ENCODE data around the gene TOPORS. TPM values are rescaled to one million over a fixed set of nuclear protein-coding genes. Genes with fewer than 3 reads are reported as not detected.

Gene TOPORS
- total RNA-seq, 1 experiment from 2014 or later: 26.1 TPM

DNA sequence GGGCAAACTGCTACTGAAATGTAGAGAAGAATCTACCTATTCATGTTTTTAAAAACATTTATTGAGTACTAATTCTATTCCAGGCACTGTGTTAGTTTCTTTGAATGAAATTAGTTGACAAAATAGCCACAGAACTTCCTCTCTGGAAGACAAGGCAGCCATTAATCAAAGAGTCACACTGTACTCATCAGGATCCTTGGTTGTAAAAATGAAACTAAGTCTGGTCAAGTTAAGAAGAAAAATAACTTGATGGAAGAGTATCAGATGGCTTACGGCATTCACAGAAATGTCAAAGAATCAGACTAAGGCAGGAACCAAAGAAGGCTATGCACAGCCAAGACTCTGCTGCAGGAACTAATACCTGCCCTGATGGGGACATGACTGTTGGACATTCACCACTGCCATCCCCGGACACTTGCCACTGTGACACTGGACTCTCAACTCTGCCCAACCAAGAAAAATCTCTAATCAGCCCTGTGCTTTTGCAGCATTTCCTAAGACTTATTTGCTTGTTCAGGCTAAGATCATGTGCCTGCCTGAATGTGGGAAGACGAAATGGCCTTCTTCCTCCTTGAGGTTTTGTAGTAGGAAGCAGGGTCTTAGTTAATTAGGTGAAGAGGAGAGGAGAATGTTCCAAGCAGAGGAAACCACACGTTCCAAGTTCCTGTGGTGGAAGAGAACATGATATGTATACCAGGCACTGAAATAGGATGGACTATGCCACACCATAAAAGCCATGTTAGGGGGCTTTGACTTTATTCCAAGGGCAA lies 43.9 kb upstream of the TOPORS start:
- Mint-ChIP-seq H3K4me3 (no peak overlapping the region), H3K4me1 (no peaks in the 10 kb centered on the region), H3K9me3 (peaks cover 9% of the 10 kb centered on the region), H3K36me3 (no peaks in the 10 kb centered on the region), H3K27ac (no peak overlapping the region), H3K27me3 (ENCODE audit: low read depth) (peaks cover 3% of the 10 kb centered on the region; the same call in 1 of the 2 replicates)
- ChIA-PET POLR2A (no interaction called here), CTCF (no interaction called here)
- ATAC-seq: no peak
- DNase-seq (ENCODE audit: low spot score): no peak
- no peak for TF ChIP-seq ZBTB21 (CRISPR knock-in tag; IDR thresholded peaks at IDR 0.05; ENCODE audit: borderline replicate concordance)
- TF ChIP-seq NR3C1 (CRISPR knock-in tag; conservative IDR thresholded peaks at IDR 0.05; ENCODE audit: low read depth): no peak
- no peak for TF ChIP-seq NFYB (CRISPR knock-in tag; conservative IDR thresholded peaks at IDR 0.05; ENCODE audit: low read depth)
- TF ChIP-seq, protein P1, sequence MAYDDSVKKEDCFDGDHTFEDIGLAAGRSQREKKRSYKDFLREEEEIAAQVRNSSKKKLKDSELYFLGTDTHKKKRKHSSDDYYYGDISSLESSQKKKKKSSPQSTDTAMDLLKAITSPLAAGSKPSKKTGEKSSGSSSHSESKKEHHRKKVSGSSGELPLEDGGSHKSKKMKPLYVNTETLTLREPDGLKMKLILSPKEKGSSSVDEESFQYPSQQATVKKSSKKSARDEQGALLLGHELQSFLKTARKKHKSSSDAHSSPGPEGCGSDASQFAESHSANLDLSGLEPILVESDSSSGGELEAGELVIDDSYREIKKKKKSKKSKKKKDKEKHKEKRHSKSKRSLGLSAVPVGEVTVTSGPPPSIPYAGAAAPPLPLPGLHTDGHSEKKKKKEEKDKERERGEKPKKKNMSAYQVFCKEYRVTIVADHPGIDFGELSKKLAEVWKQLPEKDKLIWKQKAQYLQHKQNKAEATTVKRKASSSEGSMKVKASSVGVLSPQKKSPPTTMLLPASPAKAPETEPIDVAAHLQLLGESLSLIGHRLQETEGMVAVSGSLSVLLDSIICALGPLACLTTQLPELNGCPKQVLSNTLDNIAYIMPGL (CRISPR knock-in tag; IDR thresholded peaks at IDR 0.05): no peak
- TF ChIP-seq, protein P2, sequence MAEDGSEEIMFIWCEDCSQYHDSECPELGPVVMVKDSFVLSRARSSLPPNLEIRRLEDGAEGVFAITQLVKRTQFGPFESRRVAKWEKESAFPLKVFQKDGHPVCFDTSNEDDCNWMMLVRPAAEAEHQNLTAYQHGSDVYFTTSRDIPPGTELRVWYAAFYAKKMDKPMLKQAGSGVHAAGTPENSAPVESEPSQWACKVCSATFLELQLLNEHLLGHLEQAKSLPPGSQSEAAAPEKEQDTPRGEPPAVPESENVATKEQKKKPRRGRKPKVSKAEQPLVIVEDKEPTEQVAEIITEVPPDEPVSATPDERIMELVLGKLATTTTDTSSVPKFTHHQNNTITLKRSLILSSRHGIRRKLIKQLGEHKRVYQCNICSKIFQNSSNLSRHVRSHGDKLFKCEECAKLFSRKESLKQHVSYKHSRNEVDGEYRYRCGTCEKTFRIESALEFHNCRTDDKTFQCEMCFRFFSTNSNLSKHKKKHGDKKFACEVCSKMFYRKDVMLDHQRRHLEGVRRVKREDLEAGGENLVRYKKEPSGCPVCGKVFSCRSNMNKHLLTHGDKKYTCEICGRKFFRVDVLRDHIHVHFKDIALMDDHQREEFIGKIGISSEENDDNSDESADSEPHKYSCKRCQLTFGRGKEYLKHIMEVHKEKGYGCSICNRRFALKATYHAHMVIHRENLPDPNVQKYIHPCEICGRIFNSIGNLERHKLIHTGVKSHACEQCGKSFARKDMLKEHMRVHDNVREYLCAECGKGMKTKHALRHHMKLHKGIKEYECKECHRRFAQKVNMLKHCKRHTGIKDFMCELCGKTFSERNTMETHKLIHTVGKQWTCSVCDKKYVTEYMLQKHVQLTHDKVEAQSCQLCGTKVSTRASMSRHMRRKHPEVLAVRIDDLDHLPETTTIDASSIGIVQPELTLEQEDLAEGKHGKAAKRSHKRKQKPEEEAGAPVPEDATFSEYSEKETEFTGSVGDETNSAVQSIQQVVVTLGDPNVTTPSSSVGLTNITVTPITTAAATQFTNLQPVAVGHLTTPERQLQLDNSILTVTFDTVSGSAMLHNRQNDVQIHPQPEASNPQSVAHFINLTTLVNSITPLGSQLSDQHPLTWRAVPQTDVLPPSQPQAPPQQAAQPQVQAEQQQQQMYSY (CRISPR knock-in tag; IDR thresholded peaks at IDR 0.05): no peak
- no peak for TF ChIP-seq SOX15 (CRISPR knock-in tag; IDR thresholded peaks at IDR 0.05)
- TF ChIP-seq, protein P3, sequence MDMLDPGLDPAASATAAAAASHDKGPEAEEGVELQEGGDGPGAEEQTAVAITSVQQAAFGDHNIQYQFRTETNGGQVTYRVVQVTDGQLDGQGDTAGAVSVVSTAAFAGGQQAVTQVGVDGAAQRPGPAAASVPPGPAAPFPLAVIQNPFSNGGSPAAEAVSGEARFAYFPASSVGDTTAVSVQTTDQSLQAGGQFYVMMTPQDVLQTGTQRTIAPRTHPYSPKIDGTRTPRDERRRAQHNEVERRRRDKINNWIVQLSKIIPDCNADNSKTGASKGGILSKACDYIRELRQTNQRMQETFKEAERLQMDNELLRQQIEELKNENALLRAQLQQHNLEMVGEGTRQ (CRISPR knock-in tag; IDR thresholded peaks at IDR 0.05): no peak
- no peak for TF ChIP-seq ZNF121 (CRISPR knock-in tag; IDR thresholded peaks at IDR 0.05)

DNA sequence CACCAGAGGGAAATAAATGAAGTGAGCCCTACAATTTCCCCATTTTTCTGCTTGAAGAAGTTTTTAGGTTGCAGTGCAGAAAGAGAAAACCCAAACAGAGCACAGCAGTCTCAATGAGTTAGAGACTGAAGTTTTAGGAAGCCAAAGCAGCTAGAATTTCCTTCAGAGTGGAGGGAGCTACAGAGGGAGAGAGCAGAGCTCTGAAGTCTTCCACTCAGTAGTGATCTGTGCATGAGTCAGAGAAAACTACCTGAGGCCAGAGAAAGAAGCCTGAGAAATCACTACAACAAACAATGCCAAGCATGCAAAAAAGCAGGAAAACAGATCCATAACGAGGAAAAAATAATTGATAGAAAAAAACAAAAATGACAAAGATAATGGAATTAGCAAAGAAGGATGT lies 38.5 kb upstream of the TOPORS start:
- Mint-ChIP-seq H3K9me3 (peaks cover 4% of the 10 kb centered on the region), H3K4me3 (no peak overlapping the region), H3K27ac (no peak overlapping the region), H3K27me3 (ENCODE audit: low read depth) (peaks cover 4% of the 10 kb centered on the region; the same call in 1 of the 2 replicates), H3K4me1 (no peaks in the 10 kb centered on the region), H3K36me3 (no peaks in the 10 kb centered on the region)
- no peak for DNase-seq (ENCODE audit: low spot score)
- ChIA-PET CTCF (interaction anchor here (1.2 kb wide), 1 partner anchor 9 kb away, joined by 4 read pairs; no protein-coding TSS in a partner anchor), POLR2A (no interaction called here)
- ATAC-seq: no peak
- TF ChIP-seq, protein P4, sequence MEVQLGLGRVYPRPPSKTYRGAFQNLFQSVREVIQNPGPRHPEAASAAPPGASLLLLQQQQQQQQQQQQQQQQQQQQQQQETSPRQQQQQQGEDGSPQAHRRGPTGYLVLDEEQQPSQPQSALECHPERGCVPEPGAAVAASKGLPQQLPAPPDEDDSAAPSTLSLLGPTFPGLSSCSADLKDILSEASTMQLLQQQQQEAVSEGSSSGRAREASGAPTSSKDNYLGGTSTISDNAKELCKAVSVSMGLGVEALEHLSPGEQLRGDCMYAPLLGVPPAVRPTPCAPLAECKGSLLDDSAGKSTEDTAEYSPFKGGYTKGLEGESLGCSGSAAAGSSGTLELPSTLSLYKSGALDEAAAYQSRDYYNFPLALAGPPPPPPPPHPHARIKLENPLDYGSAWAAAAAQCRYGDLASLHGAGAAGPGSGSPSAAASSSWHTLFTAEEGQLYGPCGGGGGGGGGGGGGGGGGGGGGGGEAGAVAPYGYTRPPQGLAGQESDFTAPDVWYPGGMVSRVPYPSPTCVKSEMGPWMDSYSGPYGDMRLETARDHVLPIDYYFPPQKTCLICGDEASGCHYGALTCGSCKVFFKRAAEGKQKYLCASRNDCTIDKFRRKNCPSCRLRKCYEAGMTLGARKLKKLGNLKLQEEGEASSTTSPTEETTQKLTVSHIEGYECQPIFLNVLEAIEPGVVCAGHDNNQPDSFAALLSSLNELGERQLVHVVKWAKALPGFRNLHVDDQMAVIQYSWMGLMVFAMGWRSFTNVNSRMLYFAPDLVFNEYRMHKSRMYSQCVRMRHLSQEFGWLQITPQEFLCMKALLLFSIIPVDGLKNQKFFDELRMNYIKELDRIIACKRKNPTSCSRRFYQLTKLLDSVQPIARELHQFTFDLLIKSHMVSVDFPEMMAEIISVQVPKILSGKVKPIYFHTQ (CRISPR knock-in tag; IDR thresholded peaks at IDR 0.05): no peak
- TF ChIP-seq, protein P5, sequence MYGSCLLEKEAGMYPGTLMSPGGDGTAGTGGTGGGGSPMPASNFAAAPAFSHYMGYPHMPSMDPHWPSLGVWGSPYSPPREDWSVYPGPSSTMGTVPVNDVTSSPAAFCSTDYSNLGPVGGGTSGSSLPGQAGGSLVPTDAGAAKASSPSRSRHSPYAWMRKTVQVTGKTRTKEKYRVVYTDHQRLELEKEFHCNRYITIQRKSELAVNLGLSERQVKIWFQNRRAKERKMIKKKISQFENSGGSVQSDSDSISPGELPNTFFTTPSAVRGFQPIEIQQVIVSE (CRISPR knock-in tag; IDR thresholded peaks at IDR 0.05; ENCODE audit: borderline replicate concordance): no peak
- TF ChIP-seq ZNF396 (CRISPR knock-in tag; IDR thresholded peaks at IDR 0.05; ENCODE audit: borderline replicate concordance) (no peak), SOX15 (CRISPR knock-in tag; IDR thresholded peaks at IDR 0.05) (no peak), SP1 (CRISPR knock-in tag; conservative IDR thresholded peaks at IDR 0.05) (no peak), PRRX2 (CRISPR knock-in tag; IDR thresholded peaks at IDR 0.05) (no peak), ESRRA (CRISPR knock-in tag; IDR thresholded peaks at IDR 0.05; ENCODE audit: borderline replicate concordance) (no peak), CREB1 (CRISPR knock-in tag; IDR thresholded peaks at IDR 0.05) (no peak), ZBTB21 (CRISPR knock-in tag; IDR thresholded peaks at IDR 0.05; ENCODE audit: borderline replicate concordance) (no peak)
- TF ChIP-seq, protein P6, sequence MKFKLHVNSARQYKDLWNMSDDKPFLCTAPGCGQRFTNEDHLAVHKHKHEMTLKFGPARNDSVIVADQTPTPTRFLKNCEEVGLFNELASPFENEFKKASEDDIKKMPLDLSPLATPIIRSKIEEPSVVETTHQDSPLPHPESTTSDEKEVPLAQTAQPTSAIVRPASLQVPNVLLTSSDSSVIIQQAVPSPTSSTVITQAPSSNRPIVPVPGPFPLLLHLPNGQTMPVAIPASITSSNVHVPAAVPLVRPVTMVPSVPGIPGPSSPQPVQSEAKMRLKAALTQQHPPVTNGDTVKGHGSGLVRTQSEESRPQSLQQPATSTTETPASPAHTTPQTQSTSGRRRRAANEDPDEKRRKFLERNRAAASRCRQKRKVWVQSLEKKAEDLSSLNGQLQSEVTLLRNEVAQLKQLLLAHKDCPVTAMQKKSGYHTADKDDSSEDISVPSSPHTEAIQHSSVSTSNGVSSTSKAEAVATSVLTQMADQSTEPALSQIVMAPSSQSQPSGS (CRISPR knock-in tag; IDR thresholded peaks at IDR 0.05; ENCODE audit: borderline replicate concordance, low read depth): no peak
- TF ChIP-seq, protein P7, sequence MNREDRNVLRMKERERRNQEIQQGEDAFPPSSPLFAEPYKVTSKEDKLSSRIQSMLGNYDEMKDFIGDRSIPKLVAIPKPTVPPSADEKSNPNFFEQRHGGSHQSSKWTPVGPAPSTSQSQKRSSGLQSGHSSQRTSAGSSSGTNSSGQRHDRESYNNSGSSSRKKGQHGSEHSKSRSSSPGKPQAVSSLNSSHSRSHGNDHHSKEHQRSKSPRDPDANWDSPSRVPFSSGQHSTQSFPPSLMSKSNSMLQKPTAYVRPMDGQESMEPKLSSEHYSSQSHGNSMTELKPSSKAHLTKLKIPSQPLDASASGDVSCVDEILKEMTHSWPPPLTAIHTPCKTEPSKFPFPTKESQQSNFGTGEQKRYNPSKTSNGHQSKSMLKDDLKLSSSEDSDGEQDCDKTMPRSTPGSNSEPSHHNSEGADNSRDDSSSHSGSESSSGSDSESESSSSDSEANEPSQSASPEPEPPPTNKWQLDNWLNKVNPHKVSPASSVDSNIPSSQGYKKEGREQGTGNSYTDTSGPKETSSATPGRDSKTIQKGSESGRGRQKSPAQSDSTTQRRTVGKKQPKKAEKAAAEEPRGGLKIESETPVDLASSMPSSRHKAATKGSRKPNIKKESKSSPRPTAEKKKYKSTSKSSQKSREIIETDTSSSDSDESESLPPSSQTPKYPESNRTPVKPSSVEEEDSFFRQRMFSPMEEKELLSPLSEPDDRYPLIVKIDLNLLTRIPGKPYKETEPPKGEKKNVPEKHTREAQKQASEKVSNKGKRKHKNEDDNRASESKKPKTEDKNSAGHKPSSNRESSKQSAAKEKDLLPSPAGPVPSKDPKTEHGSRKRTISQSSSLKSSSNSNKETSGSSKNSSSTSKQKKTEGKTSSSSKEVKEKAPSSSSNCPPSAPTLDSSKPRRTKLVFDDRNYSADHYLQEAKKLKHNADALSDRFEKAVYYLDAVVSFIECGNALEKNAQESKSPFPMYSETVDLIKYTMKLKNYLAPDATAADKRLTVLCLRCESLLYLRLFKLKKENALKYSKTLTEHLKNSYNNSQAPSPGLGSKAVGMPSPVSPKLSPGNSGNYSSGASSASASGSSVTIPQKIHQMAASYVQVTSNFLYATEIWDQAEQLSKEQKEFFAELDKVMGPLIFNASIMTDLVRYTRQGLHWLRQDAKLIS (CRISPR knock-in tag; IDR thresholded peaks at IDR 0.05; ENCODE audit: borderline replicate concordance): no peak

Data from WTC11 (cell line).